Measurements from ENCODE around the gene HNRNPUL1.

DNA sequence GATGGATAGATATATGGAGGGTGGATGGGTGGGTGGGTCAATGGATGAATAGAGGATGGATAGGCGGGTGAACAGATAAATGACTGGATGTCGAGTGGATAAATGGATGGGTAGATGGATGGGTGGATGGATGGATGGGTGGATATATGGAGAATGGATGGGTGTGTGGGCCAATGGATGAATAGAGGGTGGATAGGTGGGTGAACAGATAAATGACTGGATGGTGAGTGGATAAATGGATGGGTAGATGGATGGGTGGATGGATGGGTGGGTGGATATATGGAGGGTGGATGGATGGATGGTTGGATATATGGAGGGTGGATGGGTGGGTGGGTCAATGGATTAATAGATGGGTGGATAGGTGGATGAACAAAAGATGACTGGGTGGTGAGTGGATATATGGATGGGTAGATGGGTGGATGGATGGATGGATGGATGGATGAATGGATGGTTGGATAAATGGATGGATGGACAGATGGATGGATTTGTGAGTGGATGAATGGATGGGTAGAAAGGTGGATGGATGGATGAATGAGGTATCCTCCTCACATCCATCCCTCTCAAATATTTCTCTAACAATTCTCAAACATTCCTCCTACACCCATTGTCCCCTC is 24.1 kb upstream of the HNRNPUL1 start:
- TF ChIP-seq POLR2A (IDR thresholded peaks at IDR 0.05) (no peak), CTCF (IDR thresholded peaks at IDR 0.05) (no peak)

Measured in thyroid gland (tissue), 4 donors.